ENCODE measurements around the gene MBNL2. TPM values are rescaled to one million over a fixed set of nuclear protein-coding genes. Genes with fewer than 3 reads are reported as not detected.

MBNL2 gene
- total and polyA plus RNA-seq, 2 of the 13 experiments (the other 11 are each of a cell fraction or from before 2014, with no cell fraction given) = 30.8 to 59.0 TPM

DNA sequence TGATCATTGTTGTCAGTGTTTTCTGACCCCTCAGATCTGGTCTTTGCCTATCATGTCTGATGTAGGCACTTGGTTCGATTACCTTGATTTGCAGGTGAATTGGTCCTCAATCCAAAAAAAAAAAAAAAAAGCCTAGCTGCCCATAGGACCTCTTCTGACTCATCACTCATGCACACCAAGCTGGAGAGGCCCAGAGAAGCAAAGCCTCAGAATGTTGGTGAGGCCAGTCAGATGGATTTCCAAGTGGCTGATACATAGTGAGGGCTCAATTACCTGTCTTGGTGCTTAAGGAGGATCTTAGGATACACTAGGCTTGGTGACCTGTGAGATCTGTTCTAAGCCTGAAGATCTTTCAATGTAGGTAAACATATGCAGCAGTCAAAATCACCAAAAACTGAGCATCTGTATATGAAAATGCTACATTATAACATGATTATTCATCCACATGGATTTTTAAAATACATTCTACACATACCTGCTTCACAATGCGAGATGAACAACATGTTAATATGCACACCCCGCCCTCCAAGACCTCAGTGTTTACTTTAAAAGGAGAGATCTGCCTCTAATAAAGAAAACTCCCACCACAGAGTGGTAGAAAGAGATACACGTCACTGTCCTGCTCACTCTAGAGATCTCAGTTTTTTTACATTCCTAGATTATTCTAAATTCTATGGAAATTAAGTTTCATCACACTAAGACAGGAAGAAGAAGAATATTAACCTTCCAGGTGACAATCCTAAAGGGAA lies 132.0 kb downstream of the MBNL2 start (continued):
- TF ChIP-seq, protein P1, sequence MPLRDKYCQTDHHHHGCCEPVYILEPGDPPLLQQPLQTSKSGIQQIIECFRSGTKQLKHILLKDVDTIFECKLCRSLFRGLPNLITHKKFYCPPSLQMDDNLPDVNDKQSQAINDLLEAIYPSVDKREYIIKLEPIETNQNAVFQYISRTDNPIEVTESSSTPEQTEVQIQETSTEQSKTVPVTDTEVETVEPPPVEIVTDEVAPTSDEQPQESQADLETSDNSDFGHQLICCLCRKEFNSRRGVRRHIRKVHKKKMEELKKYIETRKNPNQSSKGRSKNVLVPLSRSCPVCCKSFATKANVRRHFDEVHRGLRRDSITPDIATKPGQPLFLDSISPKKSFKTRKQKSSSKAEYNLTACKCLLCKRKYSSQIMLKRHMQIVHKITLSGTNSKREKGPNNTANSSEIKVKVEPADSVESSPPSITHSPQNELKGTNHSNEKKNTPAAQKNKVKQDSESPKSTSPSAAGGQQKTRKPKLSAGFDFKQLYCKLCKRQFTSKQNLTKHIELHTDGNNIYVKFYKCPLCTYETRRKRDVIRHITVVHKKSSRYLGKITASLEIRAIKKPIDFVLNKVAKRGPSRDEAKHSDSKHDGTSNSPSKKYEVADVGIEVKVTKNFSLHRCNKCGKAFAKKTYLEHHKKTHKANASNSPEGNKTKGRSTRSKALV (CRISPR knock-in tag; IDR thresholded peaks at IDR 0.05) = no peak
- TF ChIP-seq, protein P2, sequence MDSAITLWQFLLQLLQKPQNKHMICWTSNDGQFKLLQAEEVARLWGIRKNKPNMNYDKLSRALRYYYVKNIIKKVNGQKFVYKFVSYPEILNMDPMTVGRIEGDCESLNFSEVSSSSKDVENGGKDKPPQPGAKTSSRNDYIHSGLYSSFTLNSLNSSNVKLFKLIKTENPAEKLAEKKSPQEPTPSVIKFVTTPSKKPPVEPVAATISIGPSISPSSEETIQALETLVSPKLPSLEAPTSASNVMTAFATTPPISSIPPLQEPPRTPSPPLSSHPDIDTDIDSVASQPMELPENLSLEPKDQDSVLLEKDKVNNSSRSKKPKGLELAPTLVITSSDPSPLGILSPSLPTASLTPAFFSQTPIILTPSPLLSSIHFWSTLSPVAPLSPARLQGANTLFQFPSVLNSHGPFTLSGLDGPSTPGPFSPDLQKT (CRISPR knock-in tag; IDR thresholded peaks at IDR 0.05; ENCODE audit: borderline replicate concordance) = no peak
- TF ChIP-seq NFE2 (CRISPR knock-in tag; IDR thresholded peaks at IDR 0.05) (no peak), FOXJ3 (CRISPR knock-in tag; IDR thresholded peaks at IDR 0.05; ENCODE audit: borderline replicate concordance) (no peak), ZNF335 (CRISPR knock-in tag; IDR thresholded peaks at IDR 0.05) (no peak), CC2D1A (CRISPR knock-in tag; IDR thresholded peaks at IDR 0.05) (no peak)

- no peak for ATAC-seq
- intact Hi-C loops (cut with micrococcal nuclease; ENCODE audit: unreplicated experiment) = no loop called here
- no TSS peak for BruUV-seq (replicated peaks)
Observed at GRCh38 chr13:97354808-97355207, 132.7 kb downstream of the MBNL2 start.

More at GRCh38 chr13:97354808-97355207, 132.7 kb downstream of the MBNL2 start:
- no peak for FAIRE-seq
- H4K20me1 ChIP-seq (ENCODE audit: insufficient read depth, low read length) = no peaks in the 10 kb centered on the region
- no peak overlapping the region for H3K27ac ChIP-seq (ENCODE audit: extremely low read length, insufficient read depth, low read length)
- in situ Hi-C loops (cut with HindIII; ENCODE audit: extremely low pct_ligation_motif_present, low pct_unique_long_range_greater_than_20kb) = no loop called here
- DNase-seq (ENCODE audit: low spot score) = no peak
- no peaks in the 10 kb centered on the region for H3K9me3 ChIP-seq (ENCODE audit: low read length)
- H3K36me3 ChIP-seq (replicated peaks in 1 of 2; ENCODE audit: control insufficient read depth in 1 of 2, insufficient read depth in 2 of 2, low read length in 2 of 2) = peaks cover 17 to 63% of the 10 kb centered on the region in 2 experiments
- no peaks in the 10 kb centered on the region for H3K27me3 ChIP-seq (ENCODE audit: control insufficient read depth in 1 of 2, insufficient read depth in 2 of 2, low read length in 2 of 2)
- no peak overlapping the region for H3K4me3 ChIP-seq (replicated peaks in 1 of 3; ENCODE audit: insufficient read depth in 1 of 3, low read depth in 2 of 3, low read length in 3 of 3)
- ChIA-PET POLR2A (no interaction called here), CTCF (ENCODE audit: low intra/inter-chr PET ratio, low total read pairs) (no interaction called here)
- 96% methylated on average over 5 of the region's 5 CpGs for WGBS (ENCODE audit: low lambda C conversion rate)
- H3K79me2 ChIP-seq (ENCODE audit: insufficient read depth, low read length) = no peaks in the 10 kb centered on the region
- H3K4me2 ChIP-seq (ENCODE audit: low read depth, low read length) = no peak overlapping the region
- no peak overlapping the region for H2AFZ ChIP-seq (ENCODE audit: low read length)
- no peak overlapping the region for H3K9ac ChIP-seq (ENCODE audit: insufficient read depth, low read depth, low read length)
- no peaks in the 10 kb centered on the region for H3K4me1 ChIP-seq (ENCODE audit: insufficient read depth, low read length)
- TF ChIP-seq ZBTB21 (CRISPR knock-in tag; IDR thresholded peaks at IDR 0.05) (no peak), TEF (CRISPR knock-in tag; IDR thresholded peaks at IDR 0.05) (no peak), NFRKB (IDR thresholded peaks at IDR 0.05) (no peak), HINFP (CRISPR knock-in tag; IDR thresholded peaks at IDR 0.05; ENCODE audit: low read depth) (no peak), CHD4 (IDR thresholded peaks at IDR 0.05; ENCODE audit: borderline replicate concordance, low read length) (no peak), POLR2AphosphoS2 (IDR thresholded peaks at IDR 0.05; ENCODE audit: low read depth, low read length) (no peak), ZNF292 (CRISPR knock-in tag; IDR thresholded peaks at IDR 0.05; ENCODE audit: borderline replicate concordance, low read depth) (no peak)
- TF ChIP-seq, protein P3, sequence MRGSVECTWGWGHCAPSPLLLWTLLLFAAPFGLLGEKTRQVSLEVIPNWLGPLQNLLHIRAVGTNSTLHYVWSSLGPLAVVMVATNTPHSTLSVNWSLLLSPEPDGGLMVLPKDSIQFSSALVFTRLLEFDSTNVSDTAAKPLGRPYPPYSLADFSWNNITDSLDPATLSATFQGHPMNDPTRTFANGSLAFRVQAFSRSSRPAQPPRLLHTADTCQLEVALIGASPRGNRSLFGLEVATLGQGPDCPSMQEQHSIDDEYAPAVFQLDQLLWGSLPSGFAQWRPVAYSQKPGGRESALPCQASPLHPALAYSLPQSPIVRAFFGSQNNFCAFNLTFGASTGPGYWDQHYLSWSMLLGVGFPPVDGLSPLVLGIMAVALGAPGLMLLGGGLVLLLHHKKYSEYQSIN (CRISPR knock-in tag; IDR thresholded peaks at IDR 0.05; ENCODE audit: borderline replicate concordance) = no peak
